Measurements from ENCODE around the gene ADSS1.
"Not testable (repeated sequence)": the region's sequence is repeated elsewhere in the genome, so short reads cannot be mapped to it uniquely, and the experiment has no call there.

ADSS1 gene

DNA sequence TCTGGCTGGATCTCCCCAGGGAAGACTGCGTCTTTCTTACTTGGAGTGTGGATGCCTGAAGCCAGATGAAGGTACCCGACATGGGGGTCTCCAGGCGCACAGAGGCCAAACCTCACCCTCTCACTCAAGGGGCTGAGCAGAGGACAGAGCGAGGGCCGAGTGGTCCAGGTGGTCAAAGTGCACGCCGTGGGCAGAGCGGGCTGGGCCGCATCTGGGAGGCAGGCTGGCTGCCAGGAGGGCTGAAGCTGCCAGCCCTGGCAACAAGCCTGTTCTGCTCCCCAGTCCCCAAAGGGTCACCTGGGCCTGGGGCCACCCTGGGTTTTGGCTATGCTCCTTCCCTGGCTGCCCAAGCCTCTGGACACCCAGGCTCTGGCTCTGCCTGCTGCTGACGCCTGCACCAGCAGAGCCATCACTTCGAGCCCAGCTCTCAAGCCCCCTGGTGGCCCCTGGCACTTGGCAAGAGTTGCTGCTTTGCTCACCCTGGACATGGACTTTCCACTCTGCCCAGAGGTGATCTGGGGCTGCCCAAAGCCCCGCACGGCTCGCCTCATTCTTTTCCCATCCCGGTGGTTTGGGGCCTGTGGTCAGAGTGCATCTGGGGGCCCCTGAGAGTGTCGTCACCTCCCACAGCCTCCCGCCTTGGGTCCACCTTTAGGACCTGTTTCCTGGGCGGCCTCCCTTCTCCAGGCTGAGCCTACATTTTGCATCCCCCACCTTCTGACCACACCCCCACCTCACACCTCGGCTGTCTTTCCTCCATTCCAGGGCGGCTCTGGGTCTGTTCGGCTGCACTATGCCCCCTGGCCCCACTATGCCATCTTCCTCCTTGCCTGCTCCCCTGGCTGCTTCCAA is 2.8 kb downstream of the ADSS1 start:
- DNase-seq (ENCODE audit: low read depth), result no peak
- H3K4me3 ChIP-seq (replicated peaks; ENCODE audit: low read depth, low read length), result no peak overlapping the region
- TF ChIP-seq, protein P1, sequence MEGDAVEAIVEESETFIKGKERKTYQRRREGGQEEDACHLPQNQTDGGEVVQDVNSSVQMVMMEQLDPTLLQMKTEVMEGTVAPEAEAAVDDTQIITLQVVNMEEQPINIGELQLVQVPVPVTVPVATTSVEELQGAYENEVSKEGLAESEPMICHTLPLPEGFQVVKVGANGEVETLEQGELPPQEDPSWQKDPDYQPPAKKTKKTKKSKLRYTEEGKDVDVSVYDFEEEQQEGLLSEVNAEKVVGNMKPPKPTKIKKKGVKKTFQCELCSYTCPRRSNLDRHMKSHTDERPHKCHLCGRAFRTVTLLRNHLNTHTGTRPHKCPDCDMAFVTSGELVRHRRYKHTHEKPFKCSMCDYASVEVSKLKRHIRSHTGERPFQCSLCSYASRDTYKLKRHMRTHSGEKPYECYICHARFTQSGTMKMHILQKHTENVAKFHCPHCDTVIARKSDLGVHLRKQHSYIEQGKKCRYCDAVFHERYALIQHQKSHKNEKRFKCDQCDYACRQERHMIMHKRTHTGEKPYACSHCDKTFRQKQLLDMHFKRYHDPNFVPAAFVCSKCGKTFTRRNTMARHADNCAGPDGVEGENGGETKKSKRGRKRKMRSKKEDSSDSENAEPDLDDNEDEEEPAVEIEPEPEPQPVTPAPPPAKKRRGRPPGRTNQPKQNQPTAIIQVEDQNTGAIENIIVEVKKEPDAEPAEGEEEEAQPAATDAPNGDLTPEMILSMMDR (IDR thresholded peaks at IDR 0.05; ENCODE audit: low read length, missing control alignments), result peak; percentile 18

DNA sequence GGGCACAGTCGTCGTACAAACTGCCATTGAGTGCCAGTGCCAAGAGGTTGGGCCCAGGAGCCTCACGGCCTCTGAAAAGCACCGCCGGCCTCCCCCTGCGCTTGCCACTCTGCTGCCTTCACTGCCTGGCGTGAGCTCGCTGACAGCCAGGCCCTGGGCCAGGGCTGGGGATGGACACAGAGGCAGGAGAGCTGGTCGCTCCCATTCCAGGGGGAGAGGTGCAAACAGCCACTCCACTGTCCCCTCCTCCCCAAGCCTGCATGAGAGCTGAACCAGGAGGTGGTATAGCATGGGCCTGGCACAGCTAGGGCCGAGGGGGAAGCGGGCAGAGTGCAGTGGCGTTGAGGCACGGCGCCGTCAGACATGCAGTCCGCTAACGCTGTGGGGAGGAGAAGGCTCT is 4.6 kb downstream of the ADSS1 start:
- TF ChIP-seq, protein P1 (IDR thresholded peaks at IDR 0.05; ENCODE audit: low read length, missing control alignments), result no peak

DNA sequence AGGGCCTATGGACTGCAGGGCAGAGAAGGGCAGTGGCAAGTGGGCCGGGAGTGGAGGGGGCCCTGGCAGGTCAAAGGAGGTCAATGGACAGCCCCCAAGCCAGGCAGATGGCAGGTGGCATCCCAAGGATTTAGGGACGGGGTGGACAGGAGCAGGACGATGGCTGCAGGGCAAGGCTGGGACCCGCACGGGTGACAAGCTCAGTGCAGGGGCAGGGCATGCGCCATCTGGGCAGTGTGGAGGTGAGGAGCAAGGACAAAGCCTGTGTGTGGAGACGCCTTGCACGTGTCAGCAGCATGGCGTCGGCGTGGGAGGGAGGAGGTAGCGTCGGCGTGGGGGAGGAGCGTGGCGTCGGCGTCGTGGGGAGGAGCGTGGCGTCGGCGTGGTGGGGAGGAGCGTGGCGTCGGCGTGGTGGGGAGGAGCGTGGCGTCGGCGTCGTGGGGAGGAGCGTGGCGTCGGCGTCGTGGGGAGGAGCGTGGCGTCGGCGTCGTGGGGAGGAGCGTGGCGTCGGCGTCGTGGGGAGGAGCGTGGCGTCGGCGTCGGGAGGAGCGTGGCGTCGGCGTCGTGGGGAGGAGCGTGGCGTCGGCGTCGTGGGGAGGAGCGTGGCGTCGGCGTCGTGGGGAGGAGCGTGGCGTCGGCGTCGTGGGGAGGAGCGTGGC is 5.3 kb downstream of the ADSS1 start:
- DNase-seq (ENCODE audit: low read depth); H3K4me3 ChIP-seq (replicated peaks; ENCODE audit: low read depth, low read length): not testable (repeated sequence)

More for the DNA sequence above, 4.6 kb downstream of the ADSS1 start:
- H3K4me3 ChIP-seq (replicated peaks; ENCODE audit: low read depth, low read length), result no peak overlapping the region
- no peak for DNase-seq (ENCODE audit: low read depth)

DNA sequence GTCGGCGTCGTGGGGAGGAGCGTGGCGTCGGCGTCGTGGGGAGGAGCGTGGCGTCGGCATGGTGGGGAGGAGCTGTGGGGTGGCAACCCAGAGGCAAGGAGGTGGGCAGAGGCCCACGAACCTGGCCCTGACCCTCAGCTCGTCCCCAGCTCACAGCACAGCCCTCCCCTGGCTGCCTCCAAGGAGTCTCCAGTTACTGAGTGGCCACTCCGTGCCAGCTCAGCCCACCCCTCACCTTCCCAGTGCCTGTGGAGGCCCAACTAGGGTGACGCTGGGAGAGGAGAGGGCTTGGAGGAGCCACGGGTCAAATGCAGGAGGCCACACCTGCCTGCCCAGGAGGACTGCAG is 5.8 kb downstream of the ADSS1 start:
- H3K4me3 ChIP-seq (replicated peaks; ENCODE audit: low read depth, low read length), result no peak overlapping the region
- DNase-seq (ENCODE audit: low read depth), result no peak
- TF ChIP-seq, protein P1 (IDR thresholded peaks at IDR 0.05; ENCODE audit: low read length, missing control alignments), result no peak

DNA sequence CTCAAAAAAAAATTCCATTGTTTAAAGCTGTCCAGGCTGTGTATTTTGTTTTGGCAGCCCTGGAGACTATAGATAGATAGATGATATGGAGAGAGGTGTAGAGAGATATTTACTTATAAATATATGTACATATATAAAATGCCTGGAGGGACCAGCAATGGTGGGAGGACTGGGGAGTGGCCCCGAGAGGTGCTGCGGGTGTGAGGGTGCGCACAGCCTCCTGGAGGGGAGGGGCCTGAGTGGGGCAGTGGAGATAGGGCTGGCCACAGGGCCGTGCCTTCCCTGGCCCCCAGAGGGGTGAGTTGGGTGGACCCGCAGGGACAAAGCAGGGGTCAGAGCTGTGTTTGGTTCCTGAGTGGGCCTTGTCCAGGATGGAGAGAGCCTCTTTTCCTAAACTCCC is 6.5 kb downstream of the ADSS1 start:
- TF ChIP-seq, protein P1 (IDR thresholded peaks at IDR 0.05; ENCODE audit: low read length, missing control alignments), result no peak
- no peak overlapping the region for H3K4me3 ChIP-seq (replicated peaks; ENCODE audit: low read depth, low read length)
- no peak for DNase-seq (ENCODE audit: low read depth)

DNA sequence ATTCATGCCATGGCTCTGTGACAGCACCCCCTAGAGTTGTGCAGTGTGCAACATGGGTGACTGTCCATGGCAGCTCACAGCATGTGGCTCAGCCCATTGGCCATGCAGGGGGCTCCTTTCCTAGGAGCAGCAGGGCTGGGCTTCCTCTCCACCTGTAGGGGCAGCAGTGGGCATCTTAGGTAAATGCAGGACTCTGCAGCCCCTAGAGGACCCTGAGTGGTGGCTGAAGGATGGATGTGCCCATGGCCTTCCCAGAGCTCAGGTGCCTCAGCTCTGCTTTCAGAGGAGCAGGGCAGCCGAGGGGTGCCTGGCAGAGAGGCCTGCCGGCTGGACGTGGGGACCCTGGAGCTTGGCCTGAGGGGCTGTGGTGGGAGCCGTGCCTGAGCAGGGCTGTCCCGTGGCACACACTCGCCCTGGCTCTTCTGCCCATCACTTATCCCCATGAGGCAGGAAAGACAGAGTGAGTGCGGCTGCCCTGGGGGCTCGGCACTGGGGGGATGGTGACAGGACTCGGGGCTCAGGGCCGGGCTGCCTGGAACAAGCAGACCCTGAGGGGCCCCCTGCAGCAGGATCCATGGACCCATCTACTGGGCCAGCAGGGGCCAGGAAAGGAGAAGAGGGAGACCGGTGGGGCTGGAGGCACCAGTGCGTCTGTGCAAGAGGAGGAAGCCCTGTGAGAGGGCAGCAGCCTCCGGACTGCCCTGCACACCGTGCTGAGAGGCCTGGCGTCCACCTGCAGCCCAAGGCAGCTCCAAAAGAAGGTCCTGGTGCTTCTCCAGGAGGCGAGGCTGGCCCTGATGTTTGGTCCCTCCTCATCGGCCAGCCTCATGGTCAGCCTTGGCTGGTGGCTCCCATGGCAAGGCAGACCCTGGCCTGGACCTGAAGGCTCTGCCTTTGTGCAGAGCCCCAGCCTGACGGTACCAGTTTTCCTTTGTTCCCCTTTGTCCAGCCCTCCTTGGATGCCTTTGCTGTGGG is 7.6 kb downstream of the ADSS1 start:
- DNase-seq (ENCODE audit: low read depth), result no peak
- no peak overlapping the region for H3K4me3 ChIP-seq (replicated peaks; ENCODE audit: low read depth, low read length)
- TF ChIP-seq, protein P1 (IDR thresholded peaks at IDR 0.05; ENCODE audit: low read length, missing control alignments), result peak; percentile 39

DNA sequence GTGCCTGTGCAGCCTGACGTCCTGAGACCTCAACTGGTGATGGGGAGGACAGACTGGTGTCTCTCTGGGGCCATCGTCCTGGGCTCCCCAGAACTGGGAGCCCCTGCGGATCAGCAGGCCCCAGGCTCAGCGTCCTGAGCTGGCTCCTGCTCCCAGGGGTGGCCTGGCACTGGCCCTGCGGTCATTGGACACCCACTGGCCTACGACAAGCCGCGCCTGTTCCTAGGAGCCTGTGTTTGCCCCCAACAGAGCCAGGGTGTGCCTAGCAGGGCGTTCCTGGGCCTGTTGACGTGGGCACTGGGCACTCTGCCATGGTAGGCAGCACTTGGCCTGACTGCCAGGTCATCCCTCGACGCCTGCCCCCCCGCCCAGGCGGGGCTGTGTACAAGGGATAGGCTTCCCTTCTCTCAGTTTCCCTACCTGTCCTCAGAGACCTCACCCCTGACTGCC is 8.4 kb downstream of the ADSS1 start:
- DNase-seq (ENCODE audit: low read depth), result no peak
- H3K4me3 ChIP-seq (replicated peaks; ENCODE audit: low read depth, low read length), result no peak overlapping the region
- TF ChIP-seq, protein P1 (IDR thresholded peaks at IDR 0.05; ENCODE audit: low read length, missing control alignments), result no peak

All from fibroblast of pulmonary artery (primary cell).